ENCODE results near the gene ZNF469. TPM values are rescaled to one million over a fixed set of nuclear protein-coding genes. Genes with fewer than 3 reads are reported as not detected.
"Not testable (repeated sequence)": the region's sequence is repeated elsewhere in the genome, so short reads cannot be mapped to it uniquely, and the experiment has no call there.

Gene ZNF469
- total and polyA plus RNA-seq, 11 donors, result 0.48 to 2.8 (median 1.00) TPM

GRCh38 chr16:88407807-88408206 is 25.0 kb downstream of the ZNF469 start:
- no peaks in the 10 kb centered on the region for H3K9me3 ChIP-seq
- intact Hi-C loops (cut with DNase I), result no loop called here
- no peaks in the 10 kb centered on the region for H3K36me3 ChIP-seq
- H3K4me3 ChIP-seq, result no peak overlapping the region
- H3K27me3 ChIP-seq, result peaks cover 0 to 6% (median 0%) of the 10 kb centered on the region in 9 donors
- WGBS, 4 donors, result 79 to 94% (median 85%) methylated on average over 5 of the region's 5 CpGs
- no peak for ATAC-seq
- peaks cover 0 to 12% (median 0%) of the 10 kb centered on the region in 12 donors for H3K4me1 ChIP-seq
- TF ChIP-seq POLR2A (IDR thresholded peaks at IDR 0.05) (no peak), CTCF (IDR thresholded peaks at IDR 0.05) (no peak)
- no peak for DNase-seq
- peak overlapping the region in 1 of 12 donors; percentile 24 for H3K27ac ChIP-seq

GRCh38 chr16:88408561-88409142 is 25.9 kb downstream of the ZNF469 start:
- DNase-seq (no peak), ATAC-seq (no peak)
- Histone ChIP-seq H3K4me1 (peaks cover 0 to 12% (median 0%) of the 10 kb centered on the region in 12 donors), H3K9me3 (no peaks in the 10 kb centered on the region), H3K4me3 (no peak overlapping the region), H3K36me3 (no peaks in the 10 kb centered on the region), H3K27ac (no peak overlapping the region), H3K27me3 (peaks cover 0 to 6% (median 0%) of the 10 kb centered on the region in 9 donors)
- TF ChIP-seq CTCF (IDR thresholded peaks at IDR 0.05) (no peak), POLR2A (IDR thresholded peaks at IDR 0.05) (no peak)
- 80 to 81% (median 80%) methylated on average over 14 to 15 of the region's 15 CpGs for WGBS, 4 donors
- intact Hi-C loops (cut with DNase I), result no loop called here

GRCh38 chr16:88409296-88410065 is 26.7 kb downstream of the ZNF469 start:
- Histone ChIP-seq H3K27me3 (peaks cover 0 to 6% (median 0%) of the 10 kb centered on the region in 9 donors), H3K36me3 (no peaks in the 10 kb centered on the region), H3K4me3 (no peak overlapping the region), H3K27ac (no peak overlapping the region), H3K9me3 (no peaks in the 10 kb centered on the region), H3K4me1 (peaks cover 0 to 12% (median 0%) of the 10 kb centered on the region in 12 donors)
- 81 to 87% (median 84%) methylated on average over 25 to 29 of the region's 29 CpGs for WGBS, 4 donors
- TF ChIP-seq CTCF (IDR thresholded peaks at IDR 0.05) (no peak), POLR2A (IDR thresholded peaks at IDR 0.05) (no peak)
- ATAC-seq (no peak), DNase-seq (no peak)
- intact Hi-C loops (cut with DNase I), result no loop called here

DNA sequence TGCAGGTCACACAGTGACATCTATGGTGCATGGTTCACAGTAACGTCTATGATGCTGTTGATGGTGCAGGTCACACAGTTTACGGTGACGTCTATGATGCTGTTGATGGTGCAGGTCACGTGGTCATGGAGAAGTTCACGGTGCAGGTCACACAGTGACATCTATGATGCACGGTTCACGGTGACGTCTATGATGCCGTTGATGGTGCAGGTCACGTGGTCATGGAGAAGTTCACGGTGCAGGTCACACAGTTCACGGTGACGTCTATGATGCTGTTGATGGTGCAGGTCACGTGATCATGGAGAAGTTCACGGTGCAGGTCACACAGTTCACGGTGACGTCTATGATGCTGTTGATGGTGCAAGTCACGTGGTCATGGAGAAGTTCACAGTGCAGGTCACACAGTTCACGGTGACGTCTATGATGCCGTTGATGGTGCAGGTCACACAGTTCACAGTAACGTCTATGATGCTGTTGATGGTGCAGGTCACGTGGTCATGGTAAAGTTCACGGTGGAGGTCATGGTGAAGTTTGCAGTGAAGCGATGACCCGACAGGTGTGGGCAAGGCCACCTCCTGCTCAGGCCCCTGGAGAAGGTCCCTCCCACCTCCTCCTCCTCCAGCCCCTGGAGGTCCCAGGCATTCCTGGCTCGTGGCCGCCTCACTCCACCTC is 27.7 kb downstream of the ZNF469 start:
- peaks cover 0 to 12% (median 0%) of the 10 kb centered on the region in 12 donors for H3K4me1 ChIP-seq
- H3K9me3 ChIP-seq; H3K36me3 ChIP-seq; ATAC-seq; H3K4me3 ChIP-seq; H3K27me3 ChIP-seq; DNase-seq; H3K27ac ChIP-seq; intact Hi-C loops (cut with DNase I): not testable (repeated sequence)
- WGBS, 4 donors, result 93 to 96% (median 94%) methylated on average over 27 to 28 of the region's 28 CpGs

All from heart left ventricle (tissue), 16 donors.